A673 (cell line): Measurements from ENCODE around the gene ARHGAP8. TPM values are rescaled to one million over a fixed set of nuclear protein-coding genes. Genes with fewer than 3 reads are reported as not detected.

Experiments
- BruUV-seq: library from RNA; stranded (reverse); fragments of 400-500 nt; replicated peaks from 2 replicates; lab custom pipeline; 2021; lab: Mats Ljungman, UMichigan
- CTCF ChIA-PET: fragments of 300-600 bp; sonication (Branson Sonifier 250); formaldehyde crosslinking; loops from one replicate; lab custom pipeline; 2022; ENCODE audit warnings: antibody characterized with exemption; lab: Charles Lee
- POLR2A ChIA-PET: fragments of 300-600 bp; sonication (Branson Sonifier 250); formaldehyde crosslinking; loops from one replicate; lab custom pipeline; 2022; ENCODE audit warnings: antibody characterized with exemption; ENCODE audit not compliant: low non-redundant PET; lab: Charles Lee
- DNase-seq: peaks from one replicate; pipeline ENCODE4 v3.0.0-alpha.2; 2015; ENCODE audit warnings: low spot score
- H3K27ac ChIP-seq: fragments of 200-600 bp; sonication (generic); 2 replicates; pipeline ENCODE4 v1.5.1; 2016; ENCODE audit warnings: mixed run types, low read depth, mild to moderate bottlenecking, mixed read lengths, antibody characterized with exemption, low read length; ENCODE audit not compliant: poor library complexity, severe bottlenecking
- H3K27me3 ChIP-seq: fragments of 200-600 bp; sonication (generic); replicated peaks from 2 replicates; pipeline ENCODE4 v1.6.1; 2017; ENCODE audit warnings: mixed run types, low read depth, mild to moderate bottlenecking, mixed read lengths, antibody characterized with exemption, low read length; ENCODE audit not compliant: insufficient read depth, poor library complexity
- H3K36me3 ChIP-seq: fragments of 200-600 bp; sonication (generic); 2 replicates; pipeline ENCODE4 v1.6.1; 2016; ENCODE audit warnings: mixed run types, mild to moderate bottlenecking, mixed read lengths, antibody characterized with exemption, low read length; ENCODE audit not compliant: insufficient read depth, poor library complexity, severe bottlenecking
- H3K4me1 ChIP-seq: fragments of 200-600 bp; sonication (generic); 2 replicates; pipeline ENCODE4 v1.6.1; 2017; ENCODE audit warnings: mixed run types, mild to moderate bottlenecking, mixed read lengths, antibody characterized with exemption, low read length; ENCODE audit not compliant: insufficient read depth, poor library complexity, severe bottlenecking
- H3K4me3 ChIP-seq: fragments of 200-600 bp; sonication (generic); 2 replicates; pipeline ENCODE4 v1.5.1; 2016; ENCODE audit warnings: low read depth, mixed run types, mild to moderate bottlenecking, mixed read lengths, low read length; ENCODE audit not compliant: poor library complexity, severe bottlenecking
- H3K9me3 ChIP-seq: fragments of 200-600 bp; sonication (generic); 2 replicates; pipeline ENCODE4 v1.6.1; 2016; ENCODE audit warnings: mixed run types, low read depth, mild to moderate bottlenecking, mixed read lengths, antibody characterized with exemption, low read length; ENCODE audit not compliant: poor library complexity, severe bottlenecking
- CTCF ChIP-seq: fragments of 300-800, 200-600 bp; sonication (generic); conservative IDR thresholded peaks from 2 replicates; pipeline ENCODE4 v1.5.1; 2017; ENCODE audit warnings: low read depth, mild to moderate bottlenecking, antibody characterized with exemption, low read length, moderate library complexity, mixed read lengths
- EZH2 ChIP-seq: fragments of 200-600 bp; sonication (generic); IDR thresholded peaks from 2 replicates; pipeline ENCODE4 v1.6.1; 2017; ENCODE audit warnings: borderline replicate concordance, low read depth, mild to moderate bottlenecking, mixed read lengths, antibody characterized with exemption, low read length; ENCODE audit not compliant: poor library complexity, severe bottlenecking
- intact Hi-C: fragments of 100-400 bp; cut with micrococcal nuclease; formaldehyde crosslinking; loops from one replicate; pipeline ENCODE4 v1.10.0; 2022; ENCODE audit not compliant: unreplicated experiment
- total RNA-seq: library from RNA; stranded (reverse); gene quantifications from 2 replicates; pipeline ENCODE4 v1.2.3, GENCODE V29; 2021

The ARHGAP8 gene
- total RNA-seq, 1 experiment from 2014 or later, result not detected

- intact Hi-C loops, result no loop called here
- POLR2A ChIA-PET, result interaction anchor here (0.5 kb wide), 1 partner anchor 160 kb away, joined by 3 read pairs; no protein-coding TSS in a partner anchor
- Histone ChIP-seq H3K4me1 (no peaks in the 10 kb centered on the region), H3K27ac (no peak overlapping the region), H3K27me3 (no peaks in the 10 kb centered on the region), H3K36me3 (peaks cover 2% of the 10 kb centered on the region), H3K4me3 (no peak overlapping the region), H3K9me3 (peaks cover 2% of the 10 kb centered on the region)
- BruUV-seq, result no TSS peak
- TF ChIP-seq CTCF (no peak), EZH2 (no peak)
- DNase-seq, result no peak
- CTCF ChIA-PET, result no interaction called here
Measured at GRCh38 chr22:44876921-44877320, 124.5 kb downstream of the ARHGAP8 start.

- Histone ChIP-seq H3K27me3 (no peaks in the 10 kb centered on the region), H3K9me3 (no peaks in the 10 kb centered on the region), H3K4me1 (no peaks in the 10 kb centered on the region), H3K36me3 (no peaks in the 10 kb centered on the region), H3K4me3 (no peak overlapping the region), H3K27ac (no peak overlapping the region)
- DNase-seq, result no peak
- ChIA-PET POLR2A (interaction anchor here (0.6 kb wide), 2 partner anchors 33 to 1424 kb away, joined by 10 to 11 read pairs; no protein-coding TSS in a partner anchor), CTCF (no interaction called here)
- BruUV-seq, result no TSS peak
- no peak for TF ChIP-seq CTCF
- TF ChIP-seq EZH2, result no peak
- intact Hi-C loops, result no loop called here
Measured at GRCh38 chr22:44878483-44879300, 126.3 kb downstream of the ARHGAP8 start.

GRCh38 chr22:44879301-44879680 is 126.9 kb downstream of the ARHGAP8 start:
- ChIA-PET POLR2A (no interaction called here), CTCF (no interaction called here)
- TF ChIP-seq CTCF (no peak), EZH2 (no peak)
- no peak for DNase-seq
- no peak overlapping the region for H3K27ac ChIP-seq
- no TSS peak for BruUV-seq
- intact Hi-C loops, result no loop called here
- H3K27me3 ChIP-seq, result no peaks in the 10 kb centered on the region
- H3K4me1 ChIP-seq, result no peaks in the 10 kb centered on the region
- no peak overlapping the region for H3K4me3 ChIP-seq
- H3K36me3 ChIP-seq, result no peaks in the 10 kb centered on the region
- no peaks in the 10 kb centered on the region for H3K9me3 ChIP-seq
